Activated CD4-positive, alpha-beta memory T cell treated with anti-CD3 and anti-CD28 coated beads for 36 hours (primary cell): Measurements from ENCODE around the gene CAMK1D. TPM values are rescaled to one million over a fixed set of nuclear protein-coding genes. Genes with fewer than 3 reads are reported as not detected.
A peak's percentile ranks its signal among the peaks of the same experiment; 100 is the strongest.
"Not testable (repeated sequence)": the region's sequence is repeated elsewhere in the genome, so short reads cannot be mapped to it uniquely, and the experiment has no call there.

Experiments used
- CTCF ChIA-PET: fragments of 350-600 bp; sonication (Branson Sonifier 250); formaldehyde crosslinking; loops from one replicate; lab custom pipeline; 2021; ENCODE audit warnings: antibody characterized with exemption, inconsistent platforms; lab: Charles Lee
- POLR2A ChIA-PET: fragments of 350-600 bp; sonication (Branson Sonifier 250); formaldehyde crosslinking; loops from one replicate; lab custom pipeline; 2021; ENCODE audit warnings: antibody characterized with exemption; lab: Charles Lee
- DNase-seq: peaks from one replicate; pipeline ENCODE4 v3.0.0-alpha.2; 2020
- H3K27ac Mint-ChIP-seq: one replicate; pipeline ENCODE4 v1.8.0; 2021; ENCODE audit warnings: mixed read lengths
- H3K27me3 Mint-ChIP-seq: one replicate; pipeline ENCODE4 v1.8.0; 2021; ENCODE audit warnings: mixed read lengths
- H3K36me3 Mint-ChIP-seq: one replicate; pipeline ENCODE4 v1.8.0; 2021; ENCODE audit warnings: mixed read lengths
- H3K4me1 Mint-ChIP-seq: one replicate; pipeline ENCODE4 v1.8.0; 2021; ENCODE audit warnings: low read depth, mixed read lengths
- H3K4me3 Mint-ChIP-seq: one replicate; pipeline ENCODE4 v1.8.0; 2021; ENCODE audit warnings: mild to moderate bottlenecking, mixed read lengths
- H3K9me3 Mint-ChIP-seq: one replicate; pipeline ENCODE4 v1.8.0; 2021; ENCODE audit warnings: mixed read lengths
- intact Hi-C: fragments of 100-400 bp; cut with micrococcal nuclease; formaldehyde crosslinking; loops from one replicate; pipeline ENCODE4 v1.15.1; 2023
- total RNA-seq, 2 experiments: library from RNA; stranded (reverse); gene quantifications; one replicate each; pipeline ENCODE4 v1.2.3, GENCODE V29; 2021

Gene CAMK1D
- total RNA-seq, 2 experiments from 2014 or later, result 17.7 to 17.9 TPM

- H3K27me3 Mint-ChIP-seq, result no peaks in the 10 kb centered on the region
- peaks cover 18% of the 10 kb centered on the region for H3K4me1 Mint-ChIP-seq
- DNase-seq, result no peak
- intact Hi-C loops, result no loop called here
- no peak overlapping the region for H3K27ac Mint-ChIP-seq
- ChIA-PET CTCF (interaction anchor here (1.3 kb wide), 1 partner anchor 267 kb away, joined by 3 read pairs; no protein-coding TSS in a partner anchor), POLR2A (no interaction called here)
- H3K4me3 Mint-ChIP-seq, result no peak overlapping the region
- peaks cover 3% of the 10 kb centered on the region for H3K36me3 Mint-ChIP-seq
- no peaks in the 10 kb centered on the region for H3K9me3 Mint-ChIP-seq
These were observed 132.6 kb downstream of the CAMK1D start for GRCh38 chr10:12481924-12482323.

GRCh38 chr10:12482587-12482986 lies 133.2 kb downstream of the CAMK1D start:
- Mint-ChIP-seq H3K36me3 (peaks cover 3% of the 10 kb centered on the region), H3K4me1 (peaks cover 18% of the 10 kb centered on the region), H3K9me3 (no peaks in the 10 kb centered on the region), H3K27ac (no peak overlapping the region), H3K27me3 (no peaks in the 10 kb centered on the region), H3K4me3 (no peak overlapping the region)
- no peak for DNase-seq
- intact Hi-C loops, result no loop called here
- ChIA-PET POLR2A (no interaction called here), CTCF (interaction anchor here (1.3 kb wide), 1 partner anchor 268 kb away, joined by 3 read pairs; no protein-coding TSS in a partner anchor)

GRCh38 chr10:12484002-12484918 lies 134.9 kb downstream of the CAMK1D start:
- Mint-ChIP-seq H3K4me1 (peaks cover 18% of the 10 kb centered on the region), H3K4me3 (no peak overlapping the region), H3K27me3 (no peaks in the 10 kb centered on the region), H3K9me3 (no peaks in the 10 kb centered on the region), H3K27ac (no peak overlapping the region), H3K36me3 (no peaks in the 10 kb centered on the region)
- POLR2A ChIA-PET, result interaction anchor here (0.6 kb wide), 1 partner anchor 11 kb away, joined by 3 read pairs; no protein-coding TSS in a partner anchor
- DNase-seq, result no peak
- CTCF ChIA-PET, result interaction anchor here (0.7 to 2.4 kb wide), 3 partner anchors 172 to 220 kb away, joined by 3 to 8 read pairs (median 3); no protein-coding TSS in a partner anchor
- intact Hi-C loops, result no loop called here

GRCh38 chr10:12484941-12485805 lies 135.8 kb downstream of the CAMK1D start:
- H3K27me3 Mint-ChIP-seq, result no peaks in the 10 kb centered on the region
- ChIA-PET POLR2A (no interaction called here), CTCF (interaction anchor here (0.7 to 2.4 kb wide), 2 partner anchors 171 to 221 kb away, joined by 3 to 8 read pairs; no protein-coding TSS in a partner anchor)
- intact Hi-C loops, result no loop called here
- DNase-seq, result peak; percentile 50
- H3K27ac Mint-ChIP-seq, result no peak overlapping the region
- no peak overlapping the region for H3K4me3 Mint-ChIP-seq
- peaks cover 18% of the 10 kb centered on the region for H3K4me1 Mint-ChIP-seq
- no peaks in the 10 kb centered on the region for H3K9me3 Mint-ChIP-seq
- H3K36me3 Mint-ChIP-seq, result no peaks in the 10 kb centered on the region

GRCh38 chr10:12487366-12487765 lies 138.0 kb downstream of the CAMK1D start:
- H3K27ac Mint-ChIP-seq, result no peak overlapping the region
- CTCF ChIA-PET, result interaction anchor here (1.7 kb wide), 1 partner anchor 169 kb away, joined by 8 read pairs; no protein-coding TSS in a partner anchor

GRCh38 chr10:12488626-12489025 lies 139.3 kb downstream of the CAMK1D start:
- ChIA-PET POLR2A (no interaction called here), CTCF (no interaction called here)
- H3K4me1 Mint-ChIP-seq, result peaks cover 18% of the 10 kb centered on the region
- no peaks in the 10 kb centered on the region for H3K36me3 Mint-ChIP-seq
- no peak overlapping the region for H3K4me3 Mint-ChIP-seq
- DNase-seq, result no peak
- intact Hi-C loops, result no loop called here
- H3K27me3 Mint-ChIP-seq, result no peaks in the 10 kb centered on the region
- H3K27ac Mint-ChIP-seq, result no peak overlapping the region
- H3K9me3 Mint-ChIP-seq, result no peaks in the 10 kb centered on the region

More at GRCh38 chr10:12487366-12487765, 138.0 kb downstream of the CAMK1D start:
- Mint-ChIP-seq H3K4me3 (no peak overlapping the region), H3K36me3 (no peaks in the 10 kb centered on the region), H3K27me3 (no peaks in the 10 kb centered on the region), H3K4me1 (peaks cover 18% of the 10 kb centered on the region), H3K9me3 (no peaks in the 10 kb centered on the region)
- no peak for DNase-seq
- POLR2A ChIA-PET, result interaction anchor here (1.4 kb wide), 1 partner anchor 142 kb away, joined by 3 read pairs; no protein-coding TSS in a partner anchor
- intact Hi-C loops, result no loop called here

- Mint-ChIP-seq H3K4me3 (no peak overlapping the region), H3K27me3 (no peaks in the 10 kb centered on the region), H3K36me3 (no peaks in the 10 kb centered on the region), H3K9me3 (no peaks in the 10 kb centered on the region), H3K4me1 (peaks cover 13% of the 10 kb centered on the region), H3K27ac (no peak overlapping the region)
- ChIA-PET POLR2A (no interaction called here), CTCF (no interaction called here)
- intact Hi-C loops, result no loop called here
- DNase-seq, result no peak
These were observed 140.0 kb downstream of the CAMK1D start for GRCh38 chr10:12489357-12489756.

- DNase-seq, result no peak
- intact Hi-C loops, result no loop called here
- Mint-ChIP-seq H3K9me3 (no peaks in the 10 kb centered on the region), H3K4me3 (no peak overlapping the region), H3K27me3 (no peaks in the 10 kb centered on the region), H3K4me1 (peaks cover 12% of the 10 kb centered on the region), H3K36me3 (no peaks in the 10 kb centered on the region), H3K27ac (no peak overlapping the region)
- POLR2A ChIA-PET, result no interaction called here
- CTCF ChIA-PET, result no interaction called here
These were observed 140.5 kb downstream of the CAMK1D start for GRCh38 chr10:12489806-12490205.

- H3K4me1 Mint-ChIP-seq, result peaks cover under 1% of the 10 kb centered on the region
- no peak overlapping the region for H3K4me3 Mint-ChIP-seq
- DNase-seq, result no peak
- ChIA-PET CTCF (no interaction called here), POLR2A (no interaction called here)
- H3K27me3 Mint-ChIP-seq, result no peaks in the 10 kb centered on the region
- no peak overlapping the region for H3K27ac Mint-ChIP-seq
- no peaks in the 10 kb centered on the region for H3K9me3 Mint-ChIP-seq
- intact Hi-C loops, result no loop called here
- no peaks in the 10 kb centered on the region for H3K36me3 Mint-ChIP-seq
These were observed 141.6 kb downstream of the CAMK1D start for GRCh38 chr10:12490963-12491362.

- no peak overlapping the region for H3K27ac Mint-ChIP-seq
- no peaks in the 10 kb centered on the region for H3K27me3 Mint-ChIP-seq
- H3K36me3 Mint-ChIP-seq, result no peaks in the 10 kb centered on the region
- CTCF ChIA-PET, result no interaction called here
- intact Hi-C loops, result no loop called here
- DNase-seq, result no peak
- POLR2A ChIA-PET, result no interaction called here
- no peaks in the 10 kb centered on the region for H3K4me1 Mint-ChIP-seq
- no peak overlapping the region for H3K4me3 Mint-ChIP-seq
- H3K9me3 Mint-ChIP-seq, result no peaks in the 10 kb centered on the region
These were observed 142.1 kb downstream of the CAMK1D start for GRCh38 chr10:12491491-12491890.

GRCh38 chr10:12492016-12492415 lies 142.7 kb downstream of the CAMK1D start:
- POLR2A ChIA-PET, result no interaction called here
- intact Hi-C loops, result no loop called here
- no peak overlapping the region for H3K4me3 Mint-ChIP-seq
- no peaks in the 10 kb centered on the region for H3K4me1 Mint-ChIP-seq
- CTCF ChIA-PET, result no interaction called here
- H3K36me3 Mint-ChIP-seq, result no peaks in the 10 kb centered on the region
- no peaks in the 10 kb centered on the region for H3K9me3 Mint-ChIP-seq
- no peak overlapping the region for H3K27ac Mint-ChIP-seq
- DNase-seq, result no peak
- no peaks in the 10 kb centered on the region for H3K27me3 Mint-ChIP-seq

GRCh38 chr10:12497046-12497445 lies 147.7 kb downstream of the CAMK1D start:
- H3K27ac Mint-ChIP-seq, H3K4me3 Mint-ChIP-seq, POLR2A ChIA-PET, CTCF ChIA-PET, H3K36me3 Mint-ChIP-seq, H3K9me3 Mint-ChIP-seq, H3K27me3 Mint-ChIP-seq, DNase-seq, intact Hi-C loops: not testable (repeated sequence)
- H3K4me1 Mint-ChIP-seq, result peaks cover 31% of the 10 kb centered on the region
